ENCODE results near the gene ACTN4.

Gene ACTN4

GRCh38 chr19:38678217-38678890, 30.9 kb downstream of the ACTN4 start:
- no peak for DNase-seq (ENCODE audit: low read depth)

GRCh38 chr19:38678891-38679494, 31.5 kb downstream of the ACTN4 start:
- no peak for DNase-seq (ENCODE audit: low read depth)

GRCh38 chr19:38679839-38680238, 32.4 kb downstream of the ACTN4 start:
- DNase-seq (ENCODE audit: low read depth) = peak; percentile 21

- no peak for DNase-seq (ENCODE audit: low read depth)
These were observed 34.9 kb downstream of the ACTN4 start for GRCh38 chr19:38682195-38682867.

GRCh38 chr19:38682872-38683392, 35.5 kb downstream of the ACTN4 start:
- DNase-seq (ENCODE audit: low read depth) = no peak

- peak; percentile 87 for DNase-seq (ENCODE audit: low read depth)
These were observed 36.1 kb downstream of the ACTN4 start for GRCh38 chr19:38683393-38684077.

GRCh38 chr19:38684078-38684861, 36.8 kb downstream of the ACTN4 start:
- DNase-seq (ENCODE audit: low read depth) = peak; percentile 94

- DNase-seq (ENCODE audit: low read depth) = no peak
These were observed 37.6 kb downstream of the ACTN4 start for GRCh38 chr19:38684862-38685665.

- peak; percentile 55 for DNase-seq (ENCODE audit: low read depth)
These were observed 38.4 kb downstream of the ACTN4 start for GRCh38 chr19:38685666-38686529.

- no peak for DNase-seq (ENCODE audit: low read depth)
These were observed 39.1 kb downstream of the ACTN4 start for GRCh38 chr19:38686530-38686888.

GRCh38 chr19:38687837-38688378, 40.5 kb downstream of the ACTN4 start:
- DNase-seq (ENCODE audit: low read depth) = no peak

- DNase-seq (ENCODE audit: low read depth) = no peak
These were observed 42.7 kb downstream of the ACTN4 start for GRCh38 chr19:38690146-38690545.

- DNase-seq (ENCODE audit: low read depth) = no peak
These were observed 43.4 kb downstream of the ACTN4 start for GRCh38 chr19:38690832-38691231.

GRCh38 chr19:38691938-38692457, 44.5 kb downstream of the ACTN4 start:
- peak; percentile 84 for DNase-seq (ENCODE audit: low read depth)

- DNase-seq (ENCODE audit: low read depth) = no peak
These were observed 45.3 kb downstream of the ACTN4 start for GRCh38 chr19:38692458-38693379.

- DNase-seq (ENCODE audit: low read depth) = no peak
These were observed 46.2 kb downstream of the ACTN4 start for GRCh38 chr19:38693380-38694223.

GRCh38 chr19:38695317-38695683, 47.9 kb downstream of the ACTN4 start:
- DNase-seq (ENCODE audit: low read depth) = no peak

Data from fibroblast of gingiva (primary cell).